ENCODE measurements around the gene STAMBPL1.

Gene STAMBPL1

GRCh38 chr10:88908194-88908593, 28.1 kb downstream of the STAMBPL1 start:
- no peak overlapping the region for H3K4me3 ChIP-seq
- no peak for TF ChIP-seq CTCF (IDR thresholded peaks at IDR 0.05)
- no peak overlapping the region for H3K27ac ChIP-seq
- no peak for DNase-seq (ENCODE audit: low spot score)

DNA sequence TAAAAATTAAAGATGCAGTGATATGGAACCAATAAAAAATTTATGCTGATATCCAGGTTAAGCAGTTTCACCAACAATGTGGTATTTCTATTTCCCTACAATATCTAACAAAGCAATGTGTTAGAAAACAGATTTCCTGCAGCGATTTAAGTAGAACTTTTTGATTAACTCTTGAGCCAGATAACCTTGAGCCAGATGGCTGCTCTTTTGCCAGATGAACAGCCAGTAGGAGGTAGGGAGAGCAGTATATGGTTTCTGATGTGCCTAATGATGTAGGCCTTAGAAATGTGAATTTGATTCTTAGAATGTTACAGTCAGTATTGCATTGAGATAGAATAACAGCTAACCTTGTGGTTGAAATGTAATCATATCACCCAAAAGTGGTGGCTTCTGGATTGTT, 31.1 kb downstream of the STAMBPL1 start:
- no peak for TF ChIP-seq CTCF (IDR thresholded peaks at IDR 0.05)
- H3K27ac ChIP-seq = no peak overlapping the region
- H3K4me3 ChIP-seq = no peak overlapping the region
- DNase-seq (ENCODE audit: low spot score) = no peak

DNA sequence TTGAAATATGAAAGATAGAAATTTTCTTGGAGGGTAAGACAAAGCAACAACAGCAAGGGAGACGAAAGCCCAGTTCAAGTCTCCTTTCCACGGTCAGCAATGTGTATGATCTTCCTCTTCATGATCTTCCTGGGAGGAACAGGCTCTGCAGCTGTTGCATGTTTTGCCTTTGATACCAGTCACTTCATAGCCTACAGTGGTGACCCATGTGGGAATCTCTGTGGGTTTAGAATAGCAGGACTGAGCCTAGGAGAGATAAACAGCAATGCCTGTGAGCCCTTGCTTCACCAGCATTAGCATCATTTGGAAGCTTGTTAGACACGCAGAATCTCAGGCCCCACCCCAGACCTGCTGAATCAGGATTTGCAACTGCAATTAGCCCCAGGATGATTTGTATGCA, 31.8 kb downstream of the STAMBPL1 start:
- TF ChIP-seq CTCF (IDR thresholded peaks at IDR 0.05) = no peak

DNA sequence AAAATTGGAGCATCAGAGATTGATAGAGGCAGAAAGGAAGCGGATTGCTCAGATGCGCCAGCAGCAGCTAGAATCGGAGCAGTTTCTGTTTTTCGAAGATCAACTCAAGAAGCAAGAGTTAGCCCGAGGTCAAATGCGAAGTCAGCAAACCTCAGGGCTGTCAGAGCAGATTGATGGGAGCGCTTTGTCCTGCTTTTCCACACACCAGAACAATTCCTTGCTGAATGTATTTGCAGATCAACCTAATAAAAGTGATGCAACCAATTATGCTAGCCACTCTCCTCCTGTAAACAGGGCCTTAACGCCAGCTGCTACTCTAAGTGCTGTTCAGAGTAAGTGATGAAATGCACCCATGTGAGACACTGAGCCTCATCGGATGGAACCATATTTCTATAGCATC, 33.1 kb downstream of the STAMBPL1 start:
- Histone ChIP-seq H3K4me3 (no peak overlapping the region), H3K27ac (peak overlapping the region in 1 of 2 donors; percentile 23)
- DNase-seq (ENCODE audit: low spot score) = no peak
- TF ChIP-seq CTCF (IDR thresholded peaks at IDR 0.05) = no peak

More for the DNA sequence above, 31.8 kb downstream of the STAMBPL1 start:
- no peak overlapping the region for H3K4me3 ChIP-seq
- no peak overlapping the region for H3K27ac ChIP-seq
- DNase-seq (ENCODE audit: low spot score) = no peak

GRCh38 chr10:88913788-88914187, 33.7 kb downstream of the STAMBPL1 start:
- H3K27ac ChIP-seq = no peak overlapping the region

DNA sequence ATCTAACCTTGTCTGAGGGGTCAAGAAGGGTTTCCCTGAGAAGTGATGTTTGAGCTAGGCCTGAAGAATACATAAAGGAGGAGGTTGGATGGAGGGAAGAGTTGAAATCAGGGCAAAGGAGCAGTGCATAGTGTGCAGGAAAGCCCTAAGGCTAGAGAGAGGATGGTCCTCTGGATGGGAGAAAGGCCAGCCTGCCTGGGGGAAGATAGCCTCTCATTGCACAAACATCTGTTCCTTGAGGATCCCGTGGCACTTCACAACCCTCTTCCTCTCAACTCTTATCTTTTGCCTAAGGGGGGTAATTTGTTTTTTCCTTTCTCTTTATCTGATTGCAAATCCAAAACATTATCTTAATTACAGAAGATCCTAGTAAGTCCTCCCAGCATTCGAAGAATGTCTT, 35.7 kb downstream of the STAMBPL1 start:
- H3K27ac ChIP-seq = no peak overlapping the region
- H3K4me3 ChIP-seq = no peak overlapping the region
- no peak for DNase-seq (ENCODE audit: low spot score)
- no peak for TF ChIP-seq CTCF (IDR thresholded peaks at IDR 0.05)

More at GRCh38 chr10:88913788-88914187, 33.7 kb downstream of the STAMBPL1 start:
- no peak for DNase-seq (ENCODE audit: low spot score)
- no peak for TF ChIP-seq CTCF (IDR thresholded peaks at IDR 0.05)
- no peak overlapping the region for H3K4me3 ChIP-seq

- DNase-seq (ENCODE audit: low spot score) = no peak
- no peak overlapping the region for H3K27ac ChIP-seq
- H3K4me3 ChIP-seq = no peak overlapping the region
- no peak for TF ChIP-seq CTCF (IDR thresholded peaks at IDR 0.05)
These were observed 36.2 kb downstream of the STAMBPL1 start for GRCh38 chr10:88916231-88916630.

Measured in coronary artery (tissue), 2 donors.